HepG2 (cell line): ENCODE data around the gene AUTS2. TPM values are rescaled to one million over a fixed set of nuclear protein-coding genes. Genes with fewer than 3 reads are reported as not detected.

Experiments used
- ATAC-seq: fragments of 200-7000 bp; cut with Tn5 transposase; 3 replicates; pipeline ENCODE4 v1.9.1; 2020; ENCODE audit warnings: mild to moderate bottlenecking, moderate library complexity
- BruUV-seq: library from RNA; stranded (reverse); fragments of 400-500 nt; replicated peaks from 2 replicates; lab custom pipeline; 2021; lab: Mats Ljungman, UMichigan
- CTCF ChIA-PET: fragments of 300-600 bp; formaldehyde crosslinking; extraction: SDS; loops from one replicate; lab custom pipeline; 2021; ENCODE audit warnings: low total read pairs, inconsistent platforms, low intra/inter-chr PET ratio; lab: Yijun Ruan, JAX
- POLR2A ChIA-PET: fragments of 350-600 bp; sonication (Branson Sonifier 250); formaldehyde crosslinking; loops from one replicate; lab custom pipeline; 2020; ENCODE audit warnings: antibody characterized with exemption, inconsistent platforms; lab: Yijun Ruan, JAX
- DNase-seq: peaks from one replicate; pipeline ENCODE4 v3.0.0-alpha.2; 2015; ENCODE audit warnings: low spot score
- FAIRE-seq: peaks from 3 replicates; lab custom pipeline; 2011; peaks lifted over from hg19 to GRCh38; lab: Jason Lieb, UNC
- H2AFZ ChIP-seq: one replicate; pipeline ENCODE4 v1.6.1; 2011; ENCODE audit warnings: low read length, inconsistent platforms
- H3K27ac ChIP-seq: fragments of 300-600 bp; 3 replicates; pipeline ENCODE4 v1.8.0; 2011; ENCODE audit warnings: mixed run types, mild to moderate bottlenecking, mixed read lengths, low read length, inconsistent platforms; ENCODE audit not compliant: insufficient read depth; ENCODE audit errors: extremely low read length
- H3K27me3 ChIP-seq, 2 experiments: fragments of 200-600 bp in 1 of 2; 2 replicates in 1 of 2; 3 replicates in 1 of 2; pipeline versions ENCODE4 v1.6.0 to v1.8.0; 2011; ENCODE audit warnings: low read length in 2 of 2, mild to moderate bottlenecking in 2 of 2, moderate library complexity in 2 of 2, inconsistent platforms in 1 of 2; ENCODE audit not compliant: insufficient read depth in 2 of 2, control insufficient read depth in 1 of 2
- H3K36me3 ChIP-seq, 2 experiments: fragments of 200-600 bp in 1 of 2; replicated peaks in 1 of 2; 2 replicates in 1 of 2; 3 replicates in 1 of 2; pipeline versions ENCODE4 v1.5.1 to v1.8.0; 2011; ENCODE audit warnings: low read length in 2 of 2, inconsistent platforms in 1 of 2; ENCODE audit not compliant: insufficient read depth in 2 of 2, control insufficient read depth in 1 of 2
- H3K4me1 ChIP-seq: 2 replicates; pipeline ENCODE4 v1.5.1; 2012; ENCODE audit warnings: low read length, inconsistent platforms; ENCODE audit not compliant: insufficient read depth
- H3K4me2 ChIP-seq: 2 replicates; pipeline ENCODE4 v1.6.0; 2011; ENCODE audit warnings: low read depth, low read length, inconsistent platforms
- H3K4me3 ChIP-seq, 3 experiments: fragments of 200-600 bp in 1 of 3; sonication (generic), shearing (Covaris generic) in 1 of 3; replicated peaks in 1 of 3; 2 replicates each; pipeline ENCODE4 v1.5.1; 2011 to 2016; ENCODE audit warnings: low read length in 3 of 3, inconsistent platforms in 2 of 3, low read depth in 2 of 3, mild to moderate bottlenecking in 2 of 3, control low read depth in 1 of 3, mixed read lengths in 1 of 3; ENCODE audit not compliant: insufficient read depth in 1 of 3
- H3K79me2 ChIP-seq: one replicate; pipeline ENCODE4 v1.6.1; 2011; ENCODE audit warnings: low read length, inconsistent platforms; ENCODE audit not compliant: insufficient read depth
- H3K9ac ChIP-seq: 2 replicates; pipeline ENCODE4 v1.6.0; 2011; ENCODE audit warnings: mild to moderate bottlenecking, low read depth, low read length, inconsistent platforms; ENCODE audit not compliant: insufficient read depth
- H3K9me3 ChIP-seq: 2 replicates; pipeline ENCODE4 v1.5.1; 2012; ENCODE audit warnings: mild to moderate bottlenecking, low read length
- H4K20me1 ChIP-seq: 2 replicates; pipeline ENCODE4 v1.6.0; 2011; ENCODE audit warnings: inconsistent platforms, mild to moderate bottlenecking, low read length, moderate library complexity; ENCODE audit not compliant: insufficient read depth
- DMAP1 ChIP-seq: IDR thresholded peaks from 2 replicates; pipeline ENCODE4 v1.6.1; 2016
- FLYWCH1 ChIP-seq: sonication (generic); formaldehyde crosslinking; IDR thresholded peaks from 2 replicates; pipeline ENCODE4 v1.8.1; 2023; ENCODE audit warnings: mild to moderate bottlenecking, missing genetic modification reagents
- GTF2F1 ChIP-seq: fragments of 150-350 bp; IDR thresholded peaks from 2 replicates; pipeline ENCODE4 v1.6.1; 2014; ENCODE audit warnings: low read length
- IRX3 ChIP-seq: sonication (generic); formaldehyde crosslinking; IDR thresholded peaks from 2 replicates; pipeline ENCODE4 v1.8.1; 2023; ENCODE audit warnings: mild to moderate bottlenecking, low read depth, missing genetic modification reagents, borderline replicate concordance
- JARID2 ChIP-seq: sonication (generic); formaldehyde crosslinking; IDR thresholded peaks from 2 replicates; pipeline ENCODE4 v1.8.1; 2023; ENCODE audit warnings: missing genetic modification reagents, inconsistent platforms; ENCODE audit not compliant: insufficient replicate concordance
- MEIS1 ChIP-seq: sonication (generic); formaldehyde crosslinking; IDR thresholded peaks from 2 replicates; pipeline ENCODE4 v1.9.0; 2021; ENCODE audit warnings: mild to moderate bottlenecking, missing genetic modification reagents, moderate library complexity, borderline replicate concordance
- PHF20 ChIP-seq: sonication (generic); formaldehyde crosslinking; IDR thresholded peaks from 2 replicates; pipeline ENCODE4 v1.5.0; 2020; ENCODE audit warnings: mild to moderate bottlenecking, missing genetic modification reagents
- PRDM15 ChIP-seq: sonication (generic); formaldehyde crosslinking; IDR thresholded peaks from 2 replicates; pipeline ENCODE4 v1.4.0; 2020; ENCODE audit warnings: missing genetic modification reagents
- SMAD1 ChIP-seq: sonication (generic); formaldehyde crosslinking; IDR thresholded peaks from 2 replicates; pipeline ENCODE4 v1.4.0; 2020; ENCODE audit warnings: missing genetic modification reagents, low read depth, mild to moderate bottlenecking, borderline replicate concordance
- ZFP82 ChIP-seq: sonication (generic); formaldehyde crosslinking; IDR thresholded peaks from 2 replicates; pipeline ENCODE4 v1.5.1; 2020; ENCODE audit warnings: mild to moderate bottlenecking, missing genetic modification reagents, borderline replicate concordance
- ZNF142 ChIP-seq: sonication (generic); formaldehyde crosslinking; IDR thresholded peaks from 2 replicates; pipeline ENCODE4 v1.4.0; 2020; ENCODE audit warnings: missing genetic modification reagents
- ZNF441 ChIP-seq: sonication (generic); formaldehyde crosslinking; IDR thresholded peaks from 2 replicates; pipeline ENCODE4 v1.7.0; 2021; ENCODE audit warnings: missing genetic modification reagents, borderline replicate concordance
- ZNF550 ChIP-seq: sonication (generic); formaldehyde crosslinking; IDR thresholded peaks from 2 replicates; pipeline ENCODE4 v1.4.0; 2020; ENCODE audit warnings: mild to moderate bottlenecking, missing genetic modification reagents, borderline replicate concordance
- WGBS: methylation state at CpG from one replicate; pipeline ENCODE4 v1.1.6; 2017; ENCODE audit warnings: low lambda C conversion rate; 5-methylcytosine and 5-hydroxymethylcytosine counted together
- in situ Hi-C: cut with HindIII; loops from 2 replicates; pipeline ENCODE4 v1.10.0; 2017; ENCODE audit warnings: low pct_unique_long_range_greater_than_20kb; ENCODE audit not compliant: extremely low pct_ligation_motif_present
- intact Hi-C: fragments of 100-400 bp; cut with micrococcal nuclease; formaldehyde crosslinking; loops from one replicate; pipeline ENCODE4 v1.10.0; 2022; ENCODE audit not compliant: unreplicated experiment
- polyA plus RNA-seq, 8 experiments: library from polyadenylated mRNA; depleted of rRNA in 3 of 8; stranded (reverse) in 7 of 8; unstranded in 1 of 8; fragments of >200 nt; fragmentation: Illumina TruSeq in 4 of 8; extraction: Trizol in 4 of 8; gene quantifications; 2 replicates each; pipeline versions ENCODE4 v1.2.1 to v1.2.3, GENCODE V29; 2011 to 2016; ENCODE audit warnings: low read depth in 4 of 8, missing spikeins in 1 of 8, mixed read lengths in 1 of 8; ENCODE audit not compliant: insufficient read depth in 1 of 8
- total RNA-seq, 5 experiments: library from RNA; depleted of rRNA; stranded (reverse); fragments of >200 nt; fragmentation: Illumina TruSeq; extraction: Trizol; gene quantifications; 2 replicates each; pipeline ENCODE4 v1.2.3, GENCODE V29; 2016; ENCODE audit warnings: low read depth in 1 of 5

AUTS2 gene
- total and polyA plus RNA-seq, 2 of the 13 experiments (the other 11 are each of a cell fraction or from before 2014, with no cell fraction given): 0.38 TPM; not detected in 1

- Histone ChIP-seq H3K27ac (no peak overlapping the region), H3K36me3 (no peaks in the 10 kb centered on the region), H2AFZ (no peak overlapping the region), H3K4me1 (peaks cover 11% of the 10 kb centered on the region), H3K79me2 (no peaks in the 10 kb centered on the region), H3K9ac (no peak overlapping the region), H3K27me3 (no peaks in the 10 kb centered on the region; a peak in 2 of 5 replicates), H3K4me3 (no peak overlapping the region), H3K9me3 (no peaks in the 10 kb centered on the region), H4K20me1 (no peaks in the 10 kb centered on the region), H3K4me2 (no peak overlapping the region)
- no peak for DNase-seq
- intact Hi-C loops: no loop called here
- in situ Hi-C loops: no loop called here
- no peak for FAIRE-seq
- no peak for ATAC-seq
- no TSS peak for BruUV-seq
- 43% methylated on average over 18 of the region's 18 CpGs for WGBS
- CTCF ChIA-PET: no interaction called here
- POLR2A ChIA-PET: no interaction called here
- TF ChIP-seq PRDM15 (CRISPR knock-in tag) (no peak), ZNF441 (CRISPR knock-in tag) (no peak), SMAD1 (CRISPR knock-in tag) (no peak), PHF20 (CRISPR knock-in tag) (no peak), GTF2F1 (no peak), DMAP1 (no peak), FLYWCH1 (CRISPR knock-in tag) (no peak), ZNF142 (CRISPR knock-in tag) (no peak), JARID2 (CRISPR knock-in tag) (no peak), ZFP82 (CRISPR knock-in tag) (no peak), ZNF550 (no peak), MEIS1 (CRISPR knock-in tag) (no peak), IRX3 (CRISPR knock-in tag) (no peak)
Observed at GRCh38 chr7:70582927-70583895, 984.9 kb downstream of the AUTS2 start.
